ENCODE data around the gene TMEM144.

- no peak for TF ChIP-seq YY1 (IDR thresholded peaks at IDR 0.05; ENCODE audit: insufficient read depth, insufficient read length)
- TF ChIP-seq ZNF274 (IDR thresholded peaks at IDR 0.05; ENCODE audit: low read depth, low read length) = no peak
Measured at GRCh38 chr4:158193171-158193749, 17.0 kb upstream of the TMEM144 start.

Data from NT2/D1 (cell line).